Left kidney (tissue), 8 donors: ENCODE data around the gene ARPC1A. TPM values are rescaled to one million over a fixed set of nuclear protein-coding genes. Genes with fewer than 3 reads are reported as not detected.
A peak's percentile ranks its signal among the peaks of the same experiment; 100 is the strongest.
"Not testable (repeated sequence)": the region's sequence is repeated elsewhere in the genome, so short reads cannot be mapped to it uniquely, and the experiment has no call there.

Experiments
- DNase-seq: peaks from one replicate; pipeline ENCODE4 v3.0.0-alpha.2; 2013
- long read RNA-seq, 8 donors: transcript quantifications; one replicate each; lab custom pipeline, GENCODE V29; 2026
- polyA plus RNA-seq: library from polyadenylated mRNA; unstranded; fragments of 120-200 nt; gene quantifications from one replicate; pipeline ENCODE4 v1.2.1, GENCODE V29; 2013; ENCODE audit not compliant: insufficient read length

ARPC1A gene
- 108 TPM for polyA plus RNA-seq
- long read RNA-seq, donor 1, transcript ARPC1A-201 (10 exons, 1,565 nt), result major isoform, 46 of 58 reads
- long read RNA-seq, donor 1, partial matches to known transcripts, result 12 of 58 reads
- long read RNA-seq, donor 1, other reads (novel, unspliced or antisense), result 0 of 58 reads
- long read RNA-seq, donor 2, transcript ARPC1A-201 (10 exons, 1,565 nt), result major isoform, 45 of 58 reads
- long read RNA-seq, donor 2, transcript ARPC1A-205 (2 exons, 541 nt), result minor isoform, 5 of 58 reads
- long read RNA-seq, donor 2, partial matches to known transcripts, result 8 of 58 reads
- long read RNA-seq, donor 2, other reads (novel, unspliced or antisense), result 0 of 58 reads
- long read RNA-seq, donor 3, transcript ARPC1A-201 (10 exons, 1,565 nt), result major isoform, 45 of 67 reads
- long read RNA-seq, donor 3, partial matches to known transcripts, result 21 of 67 reads
- long read RNA-seq, donor 3, other reads (novel, unspliced or antisense), result 0 of 67 reads
- long read RNA-seq, donor 4, partial matches to known transcripts, result 0 of 2 reads
- long read RNA-seq, donor 4, other reads (novel, unspliced or antisense), result 0 of 2 reads
- long read RNA-seq, donor 5, transcript ARPC1A-201 (10 exons, 1,565 nt), result major isoform, 58 of 71 reads
- long read RNA-seq, donor 5, partial matches to known transcripts, result 12 of 71 reads
- long read RNA-seq, donor 5, other reads (novel, unspliced or antisense), result 0 of 71 reads
- long read RNA-seq, donor 6, transcript ARPC1A-201 (10 exons, 1,565 nt), result major isoform, 42 of 58 reads
- long read RNA-seq, donor 6, partial matches to known transcripts, result 13 of 58 reads
- long read RNA-seq, donor 6, other reads (novel, unspliced or antisense), result 0 of 58 reads
- long read RNA-seq, donor 7, transcript ARPC1A-201 (10 exons, 1,565 nt), result major isoform, 70 of 90 reads
- long read RNA-seq, donor 7, partial matches to known transcripts, result 18 of 90 reads
- long read RNA-seq, donor 7, other reads (novel, unspliced or antisense), result 0 of 90 reads
- long read RNA-seq, donor 8, transcript ARPC1A-201 (10 exons, 1,565 nt), result major isoform, 19 of 19 reads
- long read RNA-seq, donor 8, partial matches to known transcripts, result 0 of 19 reads
- long read RNA-seq, donor 8, other reads (novel, unspliced or antisense), result 0 of 19 reads

GRCh38 chr7:99325592-99326407 lies at the start of gene ARPC1A:
Gene ARPC1A (plus strand): TSS chr7:99325898. CDS start chr7:99333354, 7,456 bp downstream.
- DNase-seq, result peak; percentile 91

- DNase-seq, result no peak
Observed at GRCh38 chr7:99278180-99278579, 47.5 kb upstream of the ARPC1A start.

- DNase-seq, result not testable (repeated sequence)
Observed at GRCh38 chr7:99284165-99284564, 41.5 kb upstream of the ARPC1A start.

GRCh38 chr7:99287779-99288534 lies 37.7 kb upstream of the ARPC1A start:
- no peak for DNase-seq

GRCh38 chr7:99289185-99289584 lies 36.5 kb upstream of the ARPC1A start:
- no peak for DNase-seq

- DNase-seq, result not testable (repeated sequence)
Observed at GRCh38 chr7:99290148-99290547, 35.5 kb upstream of the ARPC1A start.

- DNase-seq, result peak; percentile 31
Observed at GRCh38 chr7:99290980-99291607, 34.6 kb upstream of the ARPC1A start.

GRCh38 chr7:99292127-99292526 lies 33.6 kb upstream of the ARPC1A start:
- DNase-seq, result no peak

- DNase-seq, result no peak
Observed at GRCh38 chr7:99293167-99293566, 32.5 kb upstream of the ARPC1A start.

GRCh38 chr7:99293650-99294049 lies 32.0 kb upstream of the ARPC1A start:
- DNase-seq, result no peak

- no peak for DNase-seq
Observed at GRCh38 chr7:99296471-99296870, 29.2 kb upstream of the ARPC1A start.

- DNase-seq, result no peak
Observed at GRCh38 chr7:99301496-99301895, 24.2 kb upstream of the ARPC1A start.

GRCh38 chr7:99305473-99306260 lies 20.0 kb upstream of the ARPC1A start:
- no peak for DNase-seq

GRCh38 chr7:99308461-99309074 lies 17.1 kb upstream of the ARPC1A start:
- no peak for DNase-seq

- no peak for DNase-seq
Observed at GRCh38 chr7:99309111-99309510, 16.6 kb upstream of the ARPC1A start.

GRCh38 chr7:99310004-99310403 lies 15.7 kb upstream of the ARPC1A start:
- DNase-seq, result no peak

- DNase-seq, result no peak
Observed at GRCh38 chr7:99311702-99312101, 14.0 kb upstream of the ARPC1A start.

- DNase-seq, result peak; percentile 50
Observed at GRCh38 chr7:99312316-99313203, 13.1 kb upstream of the ARPC1A start.
